ENCODE data around the gene GPR33.

DNA sequence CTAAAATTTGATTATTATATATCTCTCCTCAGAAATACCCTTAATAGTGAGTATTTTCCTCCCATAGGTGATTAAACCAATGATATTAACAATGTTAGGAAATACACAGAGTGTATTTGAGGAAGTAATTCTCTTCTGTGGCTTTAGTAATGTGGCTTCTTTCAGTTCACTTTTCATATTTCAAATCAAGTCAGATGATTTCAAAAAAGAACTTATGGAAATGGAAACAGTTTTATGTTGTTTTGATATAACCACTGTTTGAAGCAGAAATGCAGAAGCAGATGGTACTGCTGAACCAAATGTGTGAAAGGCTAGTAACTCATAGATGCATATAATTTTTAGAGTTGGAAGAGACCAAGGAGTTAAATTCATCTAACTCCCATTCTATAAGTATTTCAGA lies 1.9 kb upstream of the GPR33 start:
- no peak for TF ChIP-seq POLR2A (IDR thresholded peaks at IDR 0.05)
- TF ChIP-seq, protein P1, sequence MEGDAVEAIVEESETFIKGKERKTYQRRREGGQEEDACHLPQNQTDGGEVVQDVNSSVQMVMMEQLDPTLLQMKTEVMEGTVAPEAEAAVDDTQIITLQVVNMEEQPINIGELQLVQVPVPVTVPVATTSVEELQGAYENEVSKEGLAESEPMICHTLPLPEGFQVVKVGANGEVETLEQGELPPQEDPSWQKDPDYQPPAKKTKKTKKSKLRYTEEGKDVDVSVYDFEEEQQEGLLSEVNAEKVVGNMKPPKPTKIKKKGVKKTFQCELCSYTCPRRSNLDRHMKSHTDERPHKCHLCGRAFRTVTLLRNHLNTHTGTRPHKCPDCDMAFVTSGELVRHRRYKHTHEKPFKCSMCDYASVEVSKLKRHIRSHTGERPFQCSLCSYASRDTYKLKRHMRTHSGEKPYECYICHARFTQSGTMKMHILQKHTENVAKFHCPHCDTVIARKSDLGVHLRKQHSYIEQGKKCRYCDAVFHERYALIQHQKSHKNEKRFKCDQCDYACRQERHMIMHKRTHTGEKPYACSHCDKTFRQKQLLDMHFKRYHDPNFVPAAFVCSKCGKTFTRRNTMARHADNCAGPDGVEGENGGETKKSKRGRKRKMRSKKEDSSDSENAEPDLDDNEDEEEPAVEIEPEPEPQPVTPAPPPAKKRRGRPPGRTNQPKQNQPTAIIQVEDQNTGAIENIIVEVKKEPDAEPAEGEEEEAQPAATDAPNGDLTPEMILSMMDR (IDR thresholded peaks at IDR 0.05) = no peak
